PFSK-1 (cell line): ENCODE results near the gene ZFYVE9.

Experiments used
- POLR2AphosphoS5 ChIP-seq: IDR thresholded peaks from 2 replicates; pipeline ENCODE4 v1.6.1; 2012; ENCODE audit warnings: low read depth, mild to moderate bottlenecking, control low read depth, low read length, moderate library complexity
- SIN3A ChIP-seq: IDR thresholded peaks from 2 replicates; pipeline ENCODE4 v1.6.1; 2012; ENCODE audit warnings: mild to moderate bottlenecking, low read length, moderate library complexity, borderline replicate concordance; ENCODE audit not compliant: insufficient read depth
- TAF1 ChIP-seq: IDR thresholded peaks from 2 replicates; pipeline ENCODE4 v1.6.1; 2012; ENCODE audit warnings: low read length, control low read depth, borderline replicate concordance; ENCODE audit not compliant: insufficient read depth
- TF ChIP-seq, protein P1 (sequence below), 2 experiments: IDR thresholded peaks; 2 replicates each; pipeline versions ENCODE4 v1.6.1 to v1.8.0; 2011 to 2012; ENCODE audit warnings: low read depth in 2 of 2, low read length in 2 of 2, control low read depth in 1 of 2, inconsistent platforms in 1 of 2, mild to moderate bottlenecking in 1 of 2, moderate library complexity in 1 of 2; ENCODE audit not compliant: insufficient read depth in 1 of 2

DNA sequence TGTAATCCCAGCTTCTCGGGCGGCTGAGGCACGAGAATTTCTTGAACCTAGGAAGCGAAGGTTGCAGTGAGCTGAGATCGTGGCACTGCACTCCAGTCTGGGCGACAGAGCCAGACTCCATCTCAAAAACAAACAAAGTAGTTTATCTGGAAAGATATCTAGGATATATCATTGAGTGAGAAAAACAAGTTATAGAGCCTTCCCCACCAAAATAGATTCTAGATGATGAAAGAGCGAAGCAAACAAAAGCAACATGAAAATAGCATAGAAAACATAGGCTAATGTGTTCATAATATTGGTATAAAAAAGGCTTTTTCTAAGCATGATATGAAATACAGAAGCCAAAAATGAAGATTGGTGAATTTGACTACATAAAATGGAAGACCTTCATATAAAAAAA is 52.1 kb downstream of the ZFYVE9 start:
- TF ChIP-seq POLR2AphosphoS5 (no peak), TAF1 (no peak), SIN3A (no peak)
- TF ChIP-seq, protein P1, sequence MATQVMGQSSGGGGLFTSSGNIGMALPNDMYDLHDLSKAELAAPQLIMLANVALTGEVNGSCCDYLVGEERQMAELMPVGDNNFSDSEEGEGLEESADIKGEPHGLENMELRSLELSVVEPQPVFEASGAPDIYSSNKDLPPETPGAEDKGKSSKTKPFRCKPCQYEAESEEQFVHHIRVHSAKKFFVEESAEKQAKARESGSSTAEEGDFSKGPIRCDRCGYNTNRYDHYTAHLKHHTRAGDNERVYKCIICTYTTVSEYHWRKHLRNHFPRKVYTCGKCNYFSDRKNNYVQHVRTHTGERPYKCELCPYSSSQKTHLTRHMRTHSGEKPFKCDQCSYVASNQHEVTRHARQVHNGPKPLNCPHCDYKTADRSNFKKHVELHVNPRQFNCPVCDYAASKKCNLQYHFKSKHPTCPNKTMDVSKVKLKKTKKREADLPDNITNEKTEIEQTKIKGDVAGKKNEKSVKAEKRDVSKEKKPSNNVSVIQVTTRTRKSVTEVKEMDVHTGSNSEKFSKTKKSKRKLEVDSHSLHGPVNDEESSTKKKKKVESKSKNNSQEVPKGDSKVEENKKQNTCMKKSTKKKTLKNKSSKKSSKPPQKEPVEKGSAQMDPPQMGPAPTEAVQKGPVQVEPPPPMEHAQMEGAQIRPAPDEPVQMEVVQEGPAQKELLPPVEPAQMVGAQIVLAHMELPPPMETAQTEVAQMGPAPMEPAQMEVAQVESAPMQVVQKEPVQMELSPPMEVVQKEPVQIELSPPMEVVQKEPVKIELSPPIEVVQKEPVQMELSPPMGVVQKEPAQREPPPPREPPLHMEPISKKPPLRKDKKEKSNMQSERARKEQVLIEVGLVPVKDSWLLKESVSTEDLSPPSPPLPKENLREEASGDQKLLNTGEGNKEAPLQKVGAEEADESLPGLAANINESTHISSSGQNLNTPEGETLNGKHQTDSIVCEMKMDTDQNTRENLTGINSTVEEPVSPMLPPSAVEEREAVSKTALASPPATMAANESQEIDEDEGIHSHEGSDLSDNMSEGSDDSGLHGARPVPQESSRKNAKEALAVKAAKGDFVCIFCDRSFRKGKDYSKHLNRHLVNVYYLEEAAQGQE (IDR thresholded peaks at IDR 0.05; ENCODE audit: insufficient read depth in 1 of 2, low read depth in 2 of 2, low read length in 2 of 2) = no peak
